DMS53 treated with DMSO at 0.1 percent for 48 hours (cell line): ENCODE measurements around the gene ARSA.
"Not testable (repeated sequence)": the region's sequence is repeated elsewhere in the genome, so short reads cannot be mapped to it uniquely, and the experiment has no call there.

Source experiments
- DNase-seq: peaks from one replicate; lab custom pipeline; 2025; ENCODE audit not compliant: unreplicated experiment; lab: John Stamatoyannopoulos, UW

Gene ARSA

GRCh38 chr22:50622723-50623327 lies 5.1 kb downstream of the ARSA start:
- peak; percentile 85 for DNase-seq

- peak; percentile 52 for DNase-seq
These were observed 5.8 kb downstream of the ARSA start for GRCh38 chr22:50621948-50622722.

GRCh38 chr22:50621356-50621880 lies 6.5 kb downstream of the ARSA start:
- peak; percentile 37 for DNase-seq

- DNase-seq = peak; percentile 28
These were observed 7.2 kb downstream of the ARSA start for GRCh38 chr22:50620593-50621355.

GRCh38 chr22:50614296-50614695 lies 13.7 kb downstream of the ARSA start:
- DNase-seq = not testable (repeated sequence)

- peak; percentile 73 for DNase-seq
These were observed 14.5 kb downstream of the ARSA start for GRCh38 chr22:50613291-50613981.

GRCh38 chr22:50612528-50613221 lies 15.3 kb downstream of the ARSA start:
- no peak for DNase-seq

- no peak for DNase-seq
These were observed 15.8 kb downstream of the ARSA start for GRCh38 chr22:50612168-50612527.

GRCh38 chr22:50611341-50612060 lies 16.5 kb downstream of the ARSA start:
- no peak for DNase-seq

- DNase-seq = no peak
These were observed 17.4 kb downstream of the ARSA start for GRCh38 chr22:50610581-50610980.

- DNase-seq = no peak
These were observed 17.9 kb downstream of the ARSA start for GRCh38 chr22:50610041-50610451.

- DNase-seq = no peak
These were observed 18.4 kb downstream of the ARSA start for GRCh38 chr22:50609599-50609998.

- DNase-seq = no peak
These were observed 19.0 kb downstream of the ARSA start for GRCh38 chr22:50608996-50609395.

- not testable (repeated sequence) for DNase-seq
These were observed 19.7 kb downstream of the ARSA start for GRCh38 chr22:50608058-50608840.

GRCh38 chr22:50607659-50608020 lies 20.3 kb downstream of the ARSA start:
- DNase-seq = no peak

- no peak for DNase-seq
These were observed 20.9 kb downstream of the ARSA start for GRCh38 chr22:50606946-50607658.

- DNase-seq = no peak
These were observed 21.6 kb downstream of the ARSA start for GRCh38 chr22:50606165-50606945.

- no peak for DNase-seq
These were observed 22.3 kb downstream of the ARSA start for GRCh38 chr22:50605613-50606074.
